CD4-positive, alpha-beta T cell treated with Interleukin-4 for 4 hours (primary cell): ENCODE results near the gene CRYBG1.
A peak's percentile ranks its signal among the peaks of the same experiment; 100 is the strongest.
"Not testable (repeated sequence)": the region's sequence is repeated elsewhere in the genome, so short reads cannot be mapped to it uniquely, and the experiment has no call there.

Source experiments
- DNase-seq: peaks from one replicate; pipeline ENCODE4 v3.0.0-alpha.2; 2020

The CRYBG1 gene

DNA sequence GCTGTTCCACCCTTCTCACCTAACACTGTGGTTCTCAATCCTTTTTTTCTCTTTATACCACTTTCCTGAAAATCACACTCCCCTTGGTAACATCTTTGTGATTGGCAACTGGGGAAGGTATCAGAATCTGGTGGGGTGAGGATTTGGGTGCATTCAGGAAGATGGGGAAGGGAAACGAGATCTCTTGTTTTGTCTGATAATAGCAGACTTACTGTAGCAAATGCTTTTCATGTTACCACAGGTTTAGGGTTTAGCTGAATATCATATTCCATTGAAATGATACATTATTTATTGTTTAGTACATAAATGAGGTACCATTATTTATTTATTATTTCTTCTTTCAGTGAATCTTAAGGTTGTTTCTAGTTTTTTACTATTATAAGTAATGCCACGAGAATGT is 168.0 kb downstream of the CRYBG1 start:
- DNase-seq = no peak

DNA sequence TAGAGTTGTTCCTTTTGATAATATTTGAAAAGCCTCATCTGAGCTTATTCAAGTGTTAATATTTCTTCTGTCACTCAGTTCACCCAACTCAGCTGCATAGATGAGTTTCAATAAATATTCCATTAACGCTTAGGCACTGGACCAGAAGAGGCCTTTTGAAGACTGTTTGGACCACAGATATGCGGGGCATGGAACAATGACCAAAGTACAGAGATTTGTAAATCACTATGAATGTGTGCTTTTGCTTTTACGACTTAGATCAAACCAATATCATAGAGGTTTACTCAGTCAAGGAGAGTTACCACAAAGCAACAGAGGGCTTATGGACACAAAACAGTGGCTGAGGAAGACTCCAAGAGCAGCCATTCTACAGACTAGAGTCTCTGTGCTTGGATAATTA is 168.9 kb downstream of the CRYBG1 start:
- DNase-seq = no peak

DNA sequence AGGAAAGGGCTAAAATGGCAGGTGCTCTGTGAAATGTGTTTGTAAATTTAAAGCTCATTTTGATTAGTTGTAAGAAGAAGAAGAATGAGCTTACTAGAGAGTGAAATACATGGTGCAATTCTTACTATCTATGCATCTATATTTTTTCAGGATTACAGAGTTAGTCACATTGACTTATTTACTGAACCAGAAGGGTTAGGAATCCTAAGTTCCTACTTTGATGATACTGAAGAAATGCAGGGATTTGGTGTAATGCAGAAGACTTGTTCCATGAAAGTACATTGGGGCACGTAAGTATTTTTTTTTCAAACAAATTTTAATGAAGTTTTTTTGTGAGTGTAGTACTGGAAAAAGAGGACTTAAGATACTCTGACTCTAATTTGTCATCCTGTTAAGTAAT is 169.5 kb downstream of the CRYBG1 start:
- DNase-seq = no peak

DNA sequence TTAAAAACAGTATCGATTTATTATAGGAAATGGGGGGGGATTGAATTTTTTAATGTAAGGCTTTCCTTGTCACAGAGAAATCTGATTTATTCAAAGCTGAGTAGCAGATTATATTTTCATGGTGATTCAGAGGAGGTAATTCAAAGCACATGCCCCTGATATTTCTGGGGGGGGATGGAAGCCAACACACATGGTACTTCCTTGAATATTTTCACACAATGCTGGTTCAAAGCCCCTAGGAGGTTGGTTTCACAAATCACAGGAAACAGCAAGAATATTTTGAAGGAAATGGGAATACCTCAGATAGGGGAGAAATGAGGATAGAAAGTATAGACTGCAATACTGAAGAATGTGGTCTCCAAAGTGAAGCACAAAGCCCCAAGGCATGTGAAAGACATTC is 170.0 kb downstream of the CRYBG1 start:
- no peak for DNase-seq

DNA sequence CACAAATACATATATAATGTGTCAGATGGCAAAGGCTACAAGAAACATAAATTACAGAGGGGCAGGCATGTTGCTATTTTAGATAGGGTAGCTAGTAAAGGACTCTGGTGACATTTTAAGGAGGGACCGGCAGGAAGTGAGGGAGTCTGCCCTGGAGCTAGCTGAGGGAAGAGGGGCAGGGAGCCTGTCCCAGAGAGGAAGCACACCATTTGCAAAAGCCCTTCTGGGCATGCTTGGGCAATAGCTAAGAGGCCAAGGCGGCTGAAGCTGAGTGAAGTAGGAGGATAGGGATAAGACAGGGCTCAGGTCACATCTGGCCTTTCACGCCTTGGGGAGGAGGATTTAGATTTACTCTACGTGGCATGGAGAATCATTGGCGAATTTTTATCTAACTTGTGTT is 172.5 kb downstream of the CRYBG1 start:
- no peak for DNase-seq

DNA sequence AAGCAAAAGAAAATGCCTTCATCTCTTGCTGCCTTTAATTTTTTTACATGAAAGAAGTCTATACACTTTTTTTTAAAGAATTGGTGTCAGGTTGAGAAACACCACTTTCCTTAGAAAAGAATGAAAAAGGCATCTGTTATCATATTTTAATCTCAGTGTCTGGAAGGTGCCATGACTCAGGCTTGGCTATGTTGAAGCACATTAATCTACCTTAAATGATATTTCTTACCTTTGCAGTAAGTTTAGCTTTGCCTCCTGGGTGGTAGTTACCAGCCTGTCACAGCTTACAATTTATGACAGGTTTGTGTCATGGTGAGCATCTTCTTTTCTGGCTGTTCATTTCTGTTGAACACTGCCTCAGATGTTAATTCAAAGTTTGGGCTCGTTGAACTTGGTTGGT is 173.5 kb downstream of the CRYBG1 start:
- DNase-seq = peak; percentile 69

DNA sequence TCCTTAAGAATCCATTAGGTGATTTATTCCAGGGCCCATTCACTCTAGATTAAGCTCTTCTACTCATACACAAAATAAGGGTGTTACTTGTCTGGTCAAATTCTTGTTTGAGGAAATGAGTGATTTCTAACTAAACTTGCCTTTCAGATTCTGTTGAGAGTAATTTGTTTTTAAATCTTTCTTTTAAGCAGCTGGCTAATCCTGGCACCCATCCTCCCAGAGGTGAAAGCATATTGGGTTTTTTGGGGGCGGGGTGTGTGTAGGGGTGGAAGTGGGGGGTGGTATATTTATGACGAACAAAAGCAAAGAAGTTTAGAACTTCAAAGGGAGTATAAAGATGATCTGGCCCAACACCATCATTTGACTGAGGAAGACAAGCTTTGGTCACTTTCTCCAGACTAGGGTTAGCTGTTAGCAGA is 174.1 kb downstream of the CRYBG1 start:
- peak; percentile 78 for DNase-seq

DNA sequence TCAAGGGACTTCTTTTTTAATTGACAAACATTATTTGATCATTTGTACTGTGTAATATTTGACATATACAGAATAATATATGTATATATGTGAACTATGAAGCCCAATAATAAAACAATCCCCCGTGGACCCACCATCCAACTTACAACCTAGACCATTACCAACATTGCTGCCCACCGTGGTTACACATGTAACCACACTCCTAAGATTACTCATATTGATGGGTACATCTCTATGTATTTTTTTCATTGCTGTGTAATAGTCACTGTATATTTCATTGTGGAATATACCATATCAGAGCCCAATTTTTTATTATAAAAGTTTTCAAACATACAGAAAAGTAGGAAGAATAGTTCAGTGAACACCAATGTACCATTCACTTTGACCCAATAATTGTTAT is 174.5 kb downstream of the CRYBG1 start:
- no peak for DNase-seq

DNA sequence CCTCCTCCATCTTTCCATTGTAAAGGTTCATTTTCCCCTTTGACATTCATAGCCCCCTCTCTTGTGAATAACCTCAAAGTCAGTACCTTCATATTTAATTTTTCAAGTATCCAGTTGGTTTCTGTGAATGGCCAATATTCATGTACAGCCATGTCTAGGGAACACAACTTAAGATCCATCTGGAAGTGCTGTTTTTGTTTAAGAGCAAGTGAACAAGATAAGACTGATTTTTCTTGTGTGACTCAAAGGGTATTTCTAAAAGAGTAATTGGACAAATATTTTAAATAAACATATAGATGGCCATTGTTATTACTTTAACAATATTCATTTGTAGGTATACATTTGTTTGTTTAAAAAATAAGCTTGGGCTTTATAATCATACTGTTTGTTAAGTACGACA is 175.8 kb downstream of the CRYBG1 start:
- no peak for DNase-seq

DNA sequence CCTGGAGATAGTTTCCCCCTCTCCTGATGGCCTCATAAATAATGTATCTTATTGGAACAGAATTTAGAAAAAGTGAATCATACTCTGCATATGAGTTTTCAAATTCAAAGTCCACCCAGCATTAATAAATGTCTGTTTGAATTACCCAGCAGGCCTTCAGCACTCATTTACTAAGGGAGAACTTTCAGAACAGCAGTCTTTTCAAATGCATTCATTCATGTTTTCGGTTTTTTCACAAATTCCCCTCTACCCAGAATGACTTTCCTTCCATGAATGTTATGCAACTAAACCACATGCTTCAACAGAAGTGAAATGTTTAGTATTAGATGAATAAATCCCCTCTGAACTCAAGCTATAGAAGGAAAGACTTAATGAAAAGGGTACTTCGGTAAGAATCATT is 176.3 kb downstream of the CRYBG1 start:
- DNase-seq = peak; percentile 36

DNA sequence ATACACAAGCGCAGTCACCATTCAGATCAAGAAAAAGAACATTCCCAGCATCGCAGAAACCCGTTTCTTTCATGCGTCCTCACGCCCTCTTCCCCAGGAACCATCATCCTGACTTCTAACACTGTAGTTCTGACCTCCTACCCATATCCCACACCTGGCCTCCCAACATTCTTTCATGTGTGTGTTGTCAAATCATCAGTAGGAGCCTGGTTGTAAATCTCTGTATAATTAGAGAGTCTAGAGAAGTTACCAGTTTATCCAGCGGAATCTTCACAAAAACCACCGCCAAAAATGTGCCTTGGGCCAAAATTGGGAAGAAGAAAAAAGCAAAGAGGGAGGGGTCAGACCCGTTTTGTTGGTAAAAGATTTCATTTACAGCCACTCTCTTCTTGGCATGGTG is 177.1 kb downstream of the CRYBG1 start:
- no peak for DNase-seq

DNA sequence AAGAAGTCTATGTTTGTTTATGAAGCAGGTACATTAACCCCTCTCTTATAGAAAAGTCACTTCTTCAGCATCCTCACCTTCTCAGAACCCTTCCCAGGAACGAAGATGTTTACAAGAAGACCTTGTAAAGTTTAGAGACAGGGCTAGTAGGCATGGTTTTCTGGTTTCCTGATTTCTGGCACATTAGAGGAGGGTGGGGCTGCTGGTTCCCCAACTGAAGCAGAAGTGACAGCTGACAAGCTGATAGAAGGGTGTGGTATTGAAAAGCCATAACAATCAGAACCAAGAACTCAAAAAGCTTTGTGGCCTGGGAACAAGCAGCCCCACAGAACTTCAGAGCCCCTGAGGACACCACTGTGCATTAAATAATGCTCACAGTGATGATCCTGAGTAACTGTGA is 177.6 kb downstream of the CRYBG1 start:
- peak; percentile 66 for DNase-seq

DNA sequence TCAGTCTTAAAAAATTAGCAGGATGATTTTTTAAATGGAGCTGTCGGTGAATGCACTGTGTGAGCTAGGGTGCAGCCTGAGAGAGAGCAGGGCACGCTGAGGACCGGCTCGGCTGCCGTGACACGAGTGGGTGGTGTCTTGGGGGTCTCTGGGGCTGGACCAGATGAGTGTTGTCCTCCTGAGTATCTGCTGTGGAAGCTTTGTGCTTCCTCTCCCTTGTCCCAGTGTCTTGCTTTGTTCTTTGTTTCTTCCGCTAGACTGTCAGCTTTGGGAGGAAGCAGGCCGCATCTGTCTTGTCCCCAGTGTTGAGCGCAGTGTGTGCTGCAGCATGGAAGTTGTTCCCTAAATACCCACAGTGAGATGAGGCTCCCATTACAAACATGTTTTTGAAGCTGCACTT is 179.4 kb downstream of the CRYBG1 start:
- no peak for DNase-seq

DNA sequence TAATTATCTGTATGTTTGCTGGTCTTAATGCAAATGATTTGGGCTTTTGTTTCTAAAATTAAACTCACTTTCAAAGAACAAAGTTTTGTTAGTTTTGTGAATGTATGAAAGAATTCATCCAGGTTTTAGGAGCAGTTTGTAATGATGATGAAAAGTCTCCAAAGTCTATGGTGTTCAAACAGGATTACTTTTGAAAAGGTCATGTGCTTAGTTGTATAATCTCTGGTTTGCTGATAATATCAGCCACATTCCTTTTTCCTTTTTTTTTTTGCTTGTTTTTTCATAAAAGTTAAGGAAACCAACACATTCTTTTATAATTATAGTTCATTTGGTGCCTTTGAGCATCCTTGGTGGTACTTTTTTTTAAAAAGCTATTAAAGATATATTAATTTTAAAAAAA is 179.9 kb downstream of the CRYBG1 start:
- no peak for DNase-seq

DNA sequence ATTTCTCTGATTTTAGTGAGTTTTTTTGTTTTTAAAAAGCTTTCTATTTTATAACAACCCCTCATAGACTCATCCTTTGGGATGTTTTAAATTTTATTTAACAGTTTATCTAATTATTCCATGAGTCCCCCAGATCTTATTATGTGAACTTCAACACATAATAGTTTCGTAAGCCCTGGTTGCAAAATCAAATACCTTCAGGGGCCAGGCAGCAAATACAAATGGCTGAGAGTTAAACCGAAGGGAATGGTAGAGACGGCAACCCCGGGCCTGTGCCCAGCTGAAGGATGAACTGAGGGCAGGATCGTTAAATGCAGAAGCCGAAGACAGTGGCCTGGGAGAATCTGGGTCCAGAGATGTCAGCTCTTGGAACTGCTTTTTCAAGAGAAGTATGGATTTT is 180.4 kb downstream of the CRYBG1 start:
- DNase-seq = no peak

DNA sequence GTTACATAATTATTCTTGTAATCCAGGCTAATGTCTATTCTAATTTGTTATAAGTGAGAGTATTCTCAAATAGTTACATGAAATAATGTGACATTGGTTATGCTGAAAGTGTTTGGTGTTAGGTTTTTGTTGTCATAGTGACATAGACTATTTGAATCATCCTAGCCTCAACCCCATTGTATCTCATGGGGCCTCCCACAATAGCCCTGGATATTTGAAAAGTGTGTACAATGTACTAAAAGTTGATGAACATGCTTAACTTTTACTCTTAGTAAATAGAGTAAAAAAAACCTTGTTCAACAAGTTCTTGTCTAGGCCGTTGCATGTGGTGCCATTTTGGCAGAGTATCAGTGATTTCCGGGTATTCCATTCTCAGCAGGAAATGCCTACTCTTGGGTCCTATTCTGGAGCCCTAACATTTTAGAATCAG is 185.8 kb downstream of the CRYBG1 start:
- DNase-seq = peak; percentile 60

DNA sequence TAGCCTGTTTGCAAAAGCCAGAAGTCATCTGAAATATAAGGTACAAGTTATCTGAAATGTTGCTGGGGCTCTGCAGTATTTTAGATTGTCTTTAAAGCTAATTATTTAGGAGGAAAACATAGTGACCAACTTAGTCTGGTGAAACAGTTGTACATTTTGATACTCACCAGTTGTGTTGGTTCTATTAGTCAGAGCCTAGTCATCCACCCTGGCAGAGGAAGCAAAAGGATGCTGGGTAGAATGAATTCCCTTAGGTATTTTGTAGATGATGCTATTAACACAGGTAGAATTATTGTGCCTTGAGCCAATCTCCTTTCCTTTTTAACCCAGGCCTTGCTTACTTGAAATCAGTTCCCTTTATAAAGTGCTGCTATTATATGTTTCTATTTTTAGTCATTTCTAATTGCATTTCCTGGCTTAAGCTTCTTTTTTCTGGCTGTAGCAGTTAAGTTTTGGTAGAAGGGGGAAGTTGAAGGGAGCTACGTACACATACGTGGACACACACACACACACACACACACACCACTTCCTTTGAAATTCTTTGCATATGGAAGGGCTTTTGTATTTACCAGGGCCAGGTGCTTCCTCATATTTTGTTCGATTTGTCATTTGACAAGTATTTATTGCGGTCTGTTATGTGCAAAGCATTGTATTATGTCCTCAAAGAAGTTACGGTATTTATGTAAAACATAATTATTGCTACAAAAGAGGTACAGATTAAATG is 186.3 kb downstream of the CRYBG1 start:
- DNase-seq = peak; percentile 64

DNA sequence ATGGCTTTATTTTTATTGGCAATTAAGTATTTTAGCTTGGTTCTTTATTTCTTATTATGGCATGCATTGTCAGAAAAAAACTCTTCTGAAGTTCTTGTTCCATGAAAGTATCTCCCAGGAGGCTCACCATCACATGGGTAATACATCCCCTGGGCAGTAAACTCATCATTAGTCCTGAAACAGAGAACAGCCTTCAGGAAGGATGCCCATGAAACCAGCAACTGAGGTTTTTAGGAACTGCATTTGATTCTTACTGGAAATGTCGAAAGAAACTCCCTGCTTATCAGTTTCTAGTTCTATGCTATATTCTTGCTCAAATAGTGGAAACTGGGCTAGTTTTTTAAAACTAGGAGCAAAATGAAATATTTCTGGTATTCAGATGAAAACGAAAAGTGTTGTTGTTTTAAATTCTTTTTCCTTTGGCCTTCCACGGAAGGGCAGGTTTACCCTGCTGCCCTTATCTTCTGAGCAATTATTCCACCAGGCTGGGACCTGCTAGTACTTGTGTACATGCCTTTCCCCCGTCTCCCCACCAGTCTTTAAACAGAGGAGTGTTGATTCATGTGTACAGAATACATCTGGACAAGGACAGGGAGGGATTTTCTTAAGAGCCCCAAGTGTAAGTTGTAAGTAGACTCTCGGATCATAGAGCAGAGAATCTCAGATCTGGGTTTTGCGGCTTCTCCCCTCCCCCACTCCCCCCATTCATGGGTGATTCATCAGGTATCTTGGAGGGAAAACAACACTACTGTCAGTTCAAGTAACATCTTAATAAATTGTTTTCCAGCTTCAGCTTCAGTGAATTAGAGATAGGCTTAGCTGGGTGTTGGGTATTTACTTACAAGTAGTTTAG is 187.3 kb downstream of the CRYBG1 start:
- DNase-seq = peak; percentile 64

DNA sequence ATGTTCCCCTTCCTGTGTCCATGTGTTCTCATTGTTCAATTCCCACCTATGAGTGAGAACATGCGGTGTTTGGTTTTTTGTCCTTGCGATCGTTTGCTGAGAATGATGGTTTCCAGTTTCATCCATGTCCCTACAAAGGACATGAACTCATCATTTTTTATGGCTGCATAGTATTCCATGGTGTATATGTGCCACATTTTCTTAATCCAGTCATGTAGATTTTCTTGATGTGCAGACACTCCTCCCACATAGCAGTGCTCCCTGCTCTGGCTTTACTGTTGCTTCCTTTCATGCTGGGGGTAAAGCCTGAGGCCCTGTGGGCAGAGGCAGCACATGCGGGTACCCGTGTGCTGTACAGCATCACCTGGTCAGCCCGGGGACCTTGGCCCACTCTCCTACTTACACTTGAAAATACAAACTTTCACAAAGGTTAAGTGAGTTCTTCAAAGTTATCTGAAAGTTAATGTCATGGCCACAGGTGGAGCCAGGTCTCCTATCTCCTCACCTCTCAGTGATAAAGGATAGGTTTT is 188.5 kb downstream of the CRYBG1 start:
- not testable (repeated sequence) for DNase-seq

DNA sequence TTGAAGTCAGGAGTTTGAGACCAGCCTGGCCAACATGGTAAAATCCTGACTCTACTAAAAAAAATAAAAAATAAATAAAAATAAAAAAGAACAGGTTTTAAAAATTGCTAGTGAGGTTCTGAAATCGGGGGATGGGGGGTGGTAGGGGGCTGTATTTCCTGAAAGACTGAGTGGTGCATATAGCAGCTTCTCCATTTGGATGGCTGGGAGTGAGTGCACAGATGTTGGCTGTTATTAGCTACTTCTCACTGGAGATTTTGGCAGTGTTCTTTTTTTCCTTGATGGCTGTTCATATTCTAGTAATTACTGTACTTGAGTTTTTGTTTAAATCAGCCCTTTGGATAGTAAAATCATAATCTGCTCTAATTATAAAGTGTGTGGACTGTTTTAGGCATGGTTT is 189.0 kb downstream of the CRYBG1 start:
- DNase-seq = no peak

DNA sequence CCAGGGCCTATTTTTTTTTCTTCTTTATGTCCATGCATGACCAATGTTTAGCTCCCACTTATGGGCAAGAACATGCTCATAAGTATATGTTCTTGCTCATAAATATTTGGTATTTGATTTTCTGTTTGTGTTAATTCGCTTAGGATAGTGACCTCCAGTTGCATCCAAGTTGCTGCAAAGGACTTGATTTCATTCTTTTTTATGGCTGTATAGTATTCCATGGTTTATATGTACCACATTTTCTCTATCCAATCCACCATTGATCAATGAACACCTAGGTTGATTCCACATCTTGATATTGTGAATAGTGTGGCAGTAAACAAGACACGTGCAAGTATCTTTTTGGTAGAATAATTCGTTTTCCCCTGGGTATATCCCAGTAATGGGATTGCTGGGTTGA is 190.6 kb downstream of the CRYBG1 start:
- no peak for DNase-seq

DNA sequence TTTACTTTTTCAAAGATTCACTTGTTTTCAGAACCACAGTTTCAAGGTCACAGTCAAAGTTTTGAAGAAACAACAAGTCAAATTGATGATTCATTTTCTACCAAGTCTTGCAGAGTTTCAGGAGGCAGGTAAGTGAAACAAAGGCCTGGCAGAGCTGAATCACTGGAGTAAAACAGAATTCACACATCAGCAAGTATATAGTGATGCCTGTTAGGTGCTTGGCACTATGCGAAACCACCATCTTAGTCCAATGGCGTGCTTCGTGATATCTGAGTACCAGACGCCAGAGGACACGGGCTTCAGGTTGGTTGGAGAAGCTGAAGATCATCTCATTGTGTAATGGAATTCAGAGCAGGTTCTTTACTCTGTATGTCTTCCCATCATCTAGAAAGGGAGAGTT is 192.9 kb downstream of the CRYBG1 start:
- DNase-seq = peak; percentile 47

DNA sequence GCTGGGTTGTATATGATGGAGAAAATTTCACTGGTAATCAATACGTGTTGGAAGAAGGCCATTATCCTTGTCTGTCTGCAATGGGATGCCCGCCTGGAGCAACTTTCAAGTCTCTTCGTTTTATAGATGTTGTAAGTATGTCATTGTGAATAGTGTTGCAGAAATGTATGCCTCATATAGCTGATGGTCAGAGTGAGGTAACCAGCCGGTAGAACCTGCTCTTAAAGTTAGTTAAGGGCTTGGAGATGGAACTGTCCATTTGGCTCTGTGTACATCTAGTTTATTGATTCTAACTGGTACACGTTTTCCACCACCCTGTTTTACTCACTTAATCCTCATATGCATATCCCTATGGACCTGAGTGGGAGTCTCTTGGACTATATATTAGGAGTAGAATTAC is 195.2 kb downstream of the CRYBG1 start:
- no peak for DNase-seq

DNA sequence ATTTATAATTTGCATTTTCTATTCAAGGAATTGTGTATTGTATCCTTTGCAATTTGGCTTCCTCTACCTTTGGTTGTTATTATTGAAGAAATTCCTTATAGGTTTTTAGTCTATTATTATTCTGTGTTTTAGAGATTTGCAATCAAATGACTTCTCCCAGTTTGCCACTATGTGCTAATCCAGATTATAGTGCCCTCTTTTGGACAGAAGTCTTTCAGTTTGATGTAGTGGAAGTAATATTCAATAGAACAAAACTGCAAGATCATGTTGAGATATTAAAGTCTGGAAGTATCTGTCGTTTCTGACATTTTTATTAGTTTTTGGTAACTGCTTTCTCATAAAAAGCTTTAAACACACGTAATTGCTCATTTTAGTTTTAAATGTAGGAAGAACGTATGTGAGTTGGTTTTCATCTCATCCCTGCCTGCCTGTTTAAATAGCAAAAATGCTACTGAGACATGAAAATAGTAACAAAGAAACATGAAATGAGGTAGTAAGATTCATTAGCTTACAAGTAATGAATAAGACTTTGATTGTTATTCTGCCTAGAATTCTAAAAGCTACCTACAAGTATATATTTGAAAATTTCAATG is 195.9 kb downstream of the CRYBG1 start:
- DNase-seq = peak; percentile 60
